OCI-LY7 (cell line): Measurements from ENCODE around the gene BCL2L11. TPM values are rescaled to one million over a fixed set of nuclear protein-coding genes. Genes with fewer than 3 reads are reported as not detected.

Experiments
- BruUV-seq: library from RNA; stranded (reverse); fragments of 400-500 nt; replicated peaks from 2 replicates; lab custom pipeline; 2021; lab: Mats Ljungman, UMichigan
- CTCF ChIA-PET: fragments of 300-600 bp; sonication (Branson Sonifier 250); formaldehyde crosslinking; loops from one replicate; lab custom pipeline; 2022; ENCODE audit warnings: antibody characterized with exemption; ENCODE audit not compliant: unreplicated experiment; lab: Charles Lee
- POLR2A ChIA-PET: fragments of 300-600 bp; sonication (Branson Sonifier 250); formaldehyde crosslinking; loops from one replicate; lab custom pipeline; 2022; ENCODE audit warnings: antibody characterized with exemption; lab: Charles Lee
- DNase-seq: peaks from one replicate; pipeline ENCODE4 v3.0.0-alpha.2; 2015; ENCODE audit warnings: low spot score
- H2AFZ ChIP-seq: fragments of 200-600 bp; sonication (generic), shearing (Covaris generic); 2 replicates; pipeline ENCODE4 v1.6.1; 2014; ENCODE audit warnings: mild to moderate bottlenecking, antibody characterized with exemption, low read length, moderate library complexity
- H3K27ac ChIP-seq: fragments of 200-600 bp; sonication (generic); 2 replicates; pipeline ENCODE4 v1.5.1; 2014; ENCODE audit warnings: mixed run types, low read depth, mild to moderate bottlenecking, moderate library complexity, low read length, inconsistent platforms; ENCODE audit not compliant: poor library complexity, severe bottlenecking
- H3K36me3 ChIP-seq: fragments of 200-600 bp; sonication (generic); 2 replicates; pipeline ENCODE4 v1.6.1; 2014; ENCODE audit warnings: mild to moderate bottlenecking, antibody characterized with exemption, low read length, moderate library complexity, mixed read lengths; ENCODE audit not compliant: insufficient read depth
- H3K4me1 ChIP-seq: fragments of 200-600 bp; sonication (generic); 2 replicates; pipeline ENCODE4 v1.5.1; 2014; ENCODE audit warnings: mild to moderate bottlenecking, low read length; ENCODE audit not compliant: insufficient read depth, poor library complexity, severe bottlenecking
- H3K4me2 ChIP-seq: fragments of 200-600 bp; sonication (generic); 2 replicates; pipeline ENCODE4 v1.6.1; 2014; ENCODE audit warnings: mild to moderate bottlenecking, low read length
- H3K4me3 ChIP-seq: fragments of 200-600 bp; sonication (generic); 2 replicates; pipeline ENCODE4 v1.5.1; 2014; ENCODE audit warnings: mild to moderate bottlenecking, low read depth, low read length; ENCODE audit not compliant: poor library complexity, severe bottlenecking
- H3K79me2 ChIP-seq: fragments of 200-600 bp; sonication (generic); 2 replicates; pipeline ENCODE4 v1.6.1; 2016; ENCODE audit warnings: low read depth, mild to moderate bottlenecking, low read length, moderate library complexity, mixed read lengths; ENCODE audit not compliant: insufficient read depth
- H3K9me2 ChIP-seq: fragments of 200-600 bp; sonication (generic); 2 replicates; pipeline ENCODE4 v1.6.1; 2016; ENCODE audit warnings: mild to moderate bottlenecking, low read length, mixed read lengths; ENCODE audit not compliant: insufficient read depth
- H3K9me3 ChIP-seq: fragments of 200-600 bp; sonication (generic); 2 replicates; pipeline ENCODE4 v1.6.1; 2014; ENCODE audit warnings: mild to moderate bottlenecking, mixed run types, low read length, mixed read lengths
- H4K20me1 ChIP-seq: fragments of 200-600 bp; sonication (generic); 2 replicates; pipeline ENCODE4 v1.6.1; 2014; ENCODE audit warnings: mild to moderate bottlenecking, antibody characterized with exemption, low read length, moderate library complexity, mixed read lengths; ENCODE audit not compliant: insufficient read depth
- EZH2phosphoT487 ChIP-seq: fragments of 200-600 bp; sonication (generic); IDR thresholded peaks from 2 replicates; pipeline ENCODE4 v1.6.1; 2018; ENCODE audit warnings: low read depth, borderline replicate concordance, mild to moderate bottlenecking, mixed run types, antibody characterized with exemption, low read length, moderate library complexity, mixed read lengths
- intact Hi-C: fragments of 100-400 bp; cut with micrococcal nuclease; formaldehyde crosslinking; loops from one replicate; pipeline ENCODE4 v1.10.0; 2022; ENCODE audit not compliant: unreplicated experiment
- total RNA-seq, 2 experiments: library from RNA; depleted of rRNA in 1 of 2; stranded (reverse); fragments of >200 nt in 1 of 2; shearing (Covaris generic) in 1 of 2; gene quantifications; 2 replicates each; pipeline ENCODE4 v1.2.3, GENCODE V29; 2014 to 2022
- TF ChIP-seq, protein P1 (sequence below): fragments of 200-600 bp; sonication (generic); conservative IDR thresholded peaks from 2 replicates; pipeline ENCODE4 v1.5.1; 2014; ENCODE audit warnings: mild to moderate bottlenecking, antibody characterized with exemption, low read length, moderate library complexity, mixed read lengths

BCL2L11 gene
- total RNA-seq, 2 experiments from 2014 or later, result 16.0 to 20.3 TPM

DNA sequence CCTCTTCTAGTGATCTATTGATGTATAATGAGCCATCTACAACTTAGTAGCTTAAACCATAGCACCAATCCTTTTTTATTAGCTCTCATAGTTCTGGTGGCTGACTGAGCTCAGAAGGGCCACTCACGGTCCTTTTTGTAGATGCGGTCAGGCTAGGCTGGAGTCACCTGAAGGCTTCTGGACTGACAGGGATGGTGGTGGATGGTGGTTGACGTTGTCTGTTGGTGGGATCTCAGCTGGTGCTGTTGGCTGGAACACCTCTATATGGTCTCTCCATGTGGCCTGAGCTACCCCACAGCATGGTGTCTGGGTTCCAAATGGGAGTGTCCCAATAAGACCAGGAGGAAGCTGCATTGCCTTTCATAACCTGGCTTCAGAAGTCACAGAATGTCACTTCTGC lies 68.0 kb downstream of the BCL2L11 start:
- CTCF ChIA-PET, result no interaction called here

DNA sequence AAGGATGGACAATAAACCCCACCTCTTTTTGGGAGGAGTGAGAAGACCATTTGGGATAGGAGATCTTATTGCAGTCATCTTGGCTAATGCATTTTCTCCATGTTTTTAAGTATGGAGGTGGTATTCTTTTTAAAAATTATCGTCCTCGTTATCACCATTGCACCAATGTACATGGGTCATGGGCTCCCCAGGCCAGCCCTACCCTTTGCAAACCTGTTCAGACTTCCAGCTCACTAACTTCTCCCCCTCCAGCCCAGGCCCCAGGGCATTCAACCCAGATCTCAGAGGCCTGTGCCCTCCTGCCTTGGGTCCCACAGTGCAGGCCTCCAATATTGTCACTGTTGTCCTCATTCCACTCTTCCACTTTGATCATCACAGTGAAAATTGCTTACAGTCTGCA lies 68.4 kb downstream of the BCL2L11 start:
- POLR2A ChIA-PET, result no interaction called here
- Histone ChIP-seq H2AFZ (no peak overlapping the region), H3K4me3 (no peak overlapping the region), H3K79me2 (no peaks in the 10 kb centered on the region), H3K36me3 (no peaks in the 10 kb centered on the region), H3K9me2 (no peaks in the 10 kb centered on the region), H4K20me1 (no peaks in the 10 kb centered on the region), H3K27ac (no peak overlapping the region), H3K4me1 (no peaks in the 10 kb centered on the region), H3K9me3 (no peaks in the 10 kb centered on the region), H3K4me2 (no peak overlapping the region)
- no peak for DNase-seq
- CTCF ChIA-PET, result no interaction called here
- intact Hi-C loops, result no loop called here
- no TSS peak for BruUV-seq
- no peak for TF ChIP-seq EZH2phosphoT487
- TF ChIP-seq, protein P1, sequence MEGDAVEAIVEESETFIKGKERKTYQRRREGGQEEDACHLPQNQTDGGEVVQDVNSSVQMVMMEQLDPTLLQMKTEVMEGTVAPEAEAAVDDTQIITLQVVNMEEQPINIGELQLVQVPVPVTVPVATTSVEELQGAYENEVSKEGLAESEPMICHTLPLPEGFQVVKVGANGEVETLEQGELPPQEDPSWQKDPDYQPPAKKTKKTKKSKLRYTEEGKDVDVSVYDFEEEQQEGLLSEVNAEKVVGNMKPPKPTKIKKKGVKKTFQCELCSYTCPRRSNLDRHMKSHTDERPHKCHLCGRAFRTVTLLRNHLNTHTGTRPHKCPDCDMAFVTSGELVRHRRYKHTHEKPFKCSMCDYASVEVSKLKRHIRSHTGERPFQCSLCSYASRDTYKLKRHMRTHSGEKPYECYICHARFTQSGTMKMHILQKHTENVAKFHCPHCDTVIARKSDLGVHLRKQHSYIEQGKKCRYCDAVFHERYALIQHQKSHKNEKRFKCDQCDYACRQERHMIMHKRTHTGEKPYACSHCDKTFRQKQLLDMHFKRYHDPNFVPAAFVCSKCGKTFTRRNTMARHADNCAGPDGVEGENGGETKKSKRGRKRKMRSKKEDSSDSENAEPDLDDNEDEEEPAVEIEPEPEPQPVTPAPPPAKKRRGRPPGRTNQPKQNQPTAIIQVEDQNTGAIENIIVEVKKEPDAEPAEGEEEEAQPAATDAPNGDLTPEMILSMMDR, result no peak

More for the DNA sequence above, 68.0 kb downstream of the BCL2L11 start:
- no peak for DNase-seq
- TF ChIP-seq, protein P1, result no peak
- no peak for TF ChIP-seq EZH2phosphoT487
- H3K36me3 ChIP-seq, result no peaks in the 10 kb centered on the region
- H3K4me1 ChIP-seq, result no peaks in the 10 kb centered on the region
- H3K9me3 ChIP-seq, result no peaks in the 10 kb centered on the region
- H3K27ac ChIP-seq, result no peak overlapping the region
- intact Hi-C loops, result no loop called here
- no TSS peak for BruUV-seq
- no peaks in the 10 kb centered on the region for H3K9me2 ChIP-seq
- H3K4me2 ChIP-seq, result no peak overlapping the region
- H4K20me1 ChIP-seq, result no peaks in the 10 kb centered on the region
- no peak overlapping the region for H3K4me3 ChIP-seq
- H2AFZ ChIP-seq, result no peak overlapping the region
- no peaks in the 10 kb centered on the region for H3K79me2 ChIP-seq
- POLR2A ChIA-PET, result interaction anchor here (0.7 kb wide), 1 partner anchor 21 kb away, joined by 4 read pairs; no protein-coding TSS in a partner anchor

DNA sequence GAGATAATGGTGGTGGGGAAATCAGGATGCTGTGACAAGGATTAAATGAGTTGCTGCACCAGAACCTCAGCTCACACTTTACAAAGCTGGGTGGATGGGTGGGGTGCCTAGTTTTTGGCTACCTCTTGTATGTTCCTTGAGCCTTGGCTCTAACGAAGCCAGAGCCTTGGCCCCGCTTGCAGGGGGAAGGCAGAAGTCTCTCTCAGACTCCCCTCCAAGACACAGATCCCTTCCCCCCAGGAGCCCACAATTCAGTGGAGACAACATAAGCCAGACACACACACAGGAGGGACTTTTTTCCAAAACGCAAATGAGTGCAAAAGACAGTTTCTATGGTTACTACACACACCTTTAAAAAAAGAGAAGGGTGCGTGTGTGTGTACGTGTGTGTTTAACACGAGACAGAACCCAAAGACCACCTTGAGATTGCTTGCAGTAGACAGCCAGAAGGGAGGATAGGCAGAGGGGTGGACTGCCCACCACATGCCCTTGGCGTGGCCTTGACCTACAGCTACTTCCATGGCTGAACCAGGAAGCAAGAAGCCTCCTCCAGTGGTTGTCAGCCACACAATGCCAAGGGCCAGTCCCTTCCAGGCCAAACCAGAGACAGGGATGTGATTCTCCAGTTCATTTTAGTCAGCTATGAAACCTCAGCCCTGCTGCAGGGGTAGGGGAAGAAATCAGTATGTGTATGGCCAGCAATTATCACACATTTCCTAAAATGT lies 70.3 kb downstream of the BCL2L11 start:
- intact Hi-C loops, result no loop called here

More for the DNA sequence above, 70.3 kb downstream of the BCL2L11 start:
- H3K79me2 ChIP-seq, result no peaks in the 10 kb centered on the region
- no peak overlapping the region for H3K4me3 ChIP-seq
- BruUV-seq, result no TSS peak
- CTCF ChIA-PET, result no interaction called here
- H3K9me3 ChIP-seq, result no peaks in the 10 kb centered on the region
- no peak for DNase-seq
- TF ChIP-seq, protein P1, result no peak
- no peak for TF ChIP-seq EZH2phosphoT487
- POLR2A ChIA-PET, result no interaction called here
- H3K36me3 ChIP-seq, result no peaks in the 10 kb centered on the region
- H3K4me2 ChIP-seq, result no peak overlapping the region
- H4K20me1 ChIP-seq, result no peaks in the 10 kb centered on the region
- H3K4me1 ChIP-seq, result no peaks in the 10 kb centered on the region
- no peak overlapping the region for H3K27ac ChIP-seq
- H2AFZ ChIP-seq, result no peak overlapping the region
- no peaks in the 10 kb centered on the region for H3K9me2 ChIP-seq
